ENCODE measurements around the gene CA12. TPM values are rescaled to one million over a fixed set of nuclear protein-coding genes. Genes with fewer than 3 reads are reported as not detected.

The CA12 gene
- total and polyA plus RNA-seq, 10 of the 15 experiments (the other 5 are each of a cell fraction or from before 2014, with no cell fraction given) = 0.03 to 0.10 TPM; not detected in 8

DNA sequence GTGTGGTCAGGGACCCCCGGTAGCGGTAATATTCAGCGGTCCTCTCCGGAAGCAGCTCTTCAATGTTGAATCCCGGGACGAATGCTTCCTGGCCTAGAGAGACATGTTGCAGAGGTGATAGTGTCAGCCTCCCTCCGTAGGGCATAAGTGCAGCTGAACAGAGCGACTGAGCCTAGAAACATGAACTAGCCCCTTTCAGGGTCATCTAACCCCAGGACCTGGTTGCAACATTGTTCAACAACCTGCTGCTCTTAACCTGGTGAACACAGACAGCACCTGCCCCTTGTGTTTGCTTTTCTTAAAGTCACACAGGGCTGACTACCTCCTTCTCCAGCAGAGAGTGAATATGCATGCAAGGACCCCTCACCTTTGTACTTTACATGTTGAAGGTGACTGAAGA is 41.3 kb downstream of the CA12 start:
- no peak for TF ChIP-seq NFXL1 (IDR thresholded peaks at IDR 0.05; ENCODE audit: borderline replicate concordance)
- TF ChIP-seq MXI1 (IDR thresholded peaks at IDR 0.05; ENCODE audit: low read depth, low read length) = no peak
- TF ChIP-seq EZH2 (IDR thresholded peaks at IDR 0.05; ENCODE audit: borderline replicate concordance, control insufficient read depth, low read depth, low read length) = no peak
- TF ChIP-seq ZNF217 (IDR thresholded peaks at IDR 0.05) = no peak
- no peak for TF ChIP-seq ETV6 (conservative IDR thresholded peaks at IDR 0.05 in 1 of 2, IDR thresholded peaks at IDR 0.05 in 1 of 2; ENCODE audit: borderline replicate concordance in 1 of 2, low read depth in 1 of 2)
- TF ChIP-seq SP1 (IDR thresholded peaks at IDR 0.05; ENCODE audit: low read depth, low read length) = no peak
- TF ChIP-seq ZNF622 (IDR thresholded peaks at IDR 0.05) = no peak
- no peaks in the 10 kb centered on the region for H3K36me3 ChIP-seq (ENCODE audit: control insufficient read depth in 2 of 2, insufficient read depth in 2 of 2, low read length in 1 of 2)
- ATAC-seq (no peak), DNase-seq (ENCODE audit: low read depth, low spot score) (no peak), FAIRE-seq (no peak)
- H3K27ac ChIP-seq (ENCODE audit: control insufficient read depth, insufficient read depth) = no peak overlapping the region
- ChIA-PET POLR2A (interaction anchor here (1.4 kb wide), 1 partner anchor 16 kb away, joined by 4 read pairs; no protein-coding TSS in a partner anchor), RAD21 (ENCODE audit: unreplicated experiment) (interaction anchor here (0.6 to 1.3 kb wide), 2 partner anchors 8 to 149 kb away, joined by 3 read pairs; no protein-coding TSS in a partner anchor), SMC1A (ENCODE audit: uncharacterized antibody, unreplicated experiment) (interaction anchor here (0.7 to 2.1 kb wide), 5 partner anchors 11 to 97 kb away, joined by 3 to 7 read pairs (median 3); no protein-coding TSS in a partner anchor), CTCF (interaction anchor here (0.9 to 1.9 kb wide), 3 partner anchors 10 to 126 kb away, joined by 3 to 6 read pairs (median 4); no protein-coding TSS in a partner anchor)
- in situ Hi-C loops (cut with MboI) (no loop called here), intact Hi-C loops (cut with micrococcal nuclease; ENCODE audit: unreplicated experiment) (no loop called here)
- H3K27me3 ChIP-seq (replicated peaks in 1 of 2; ENCODE audit: control insufficient read depth in 2 of 2, insufficient read depth in 2 of 2, low read length in 1 of 2) = peaks cover 0 to 1% of the 10 kb centered on the region in 2 experiments; a peak in 1 of 4 replicates
- no peaks in the 10 kb centered on the region for H3K79me2 ChIP-seq (ENCODE audit: control insufficient read depth, insufficient read depth, low read length)
- H3K4me2 ChIP-seq (ENCODE audit: control insufficient read depth, insufficient read depth) = no peak overlapping the region
- WGBS (ENCODE audit: insufficient coverage, insufficient replicate concordance, low lambda C conversion rate, missing lambda C conversion rate) = 73% methylated on average over 8 of the region's 8 CpGs
- no peaks in the 10 kb centered on the region for H4K20me1 ChIP-seq (ENCODE audit: control insufficient read depth, insufficient read depth)
- no peak overlapping the region for H3K4me3 ChIP-seq
- H3K4me1 ChIP-seq (ENCODE audit: control insufficient read depth, insufficient read depth, low read length) = no peaks in the 10 kb centered on the region
- no peak overlapping the region for H3K9ac ChIP-seq (ENCODE audit: control insufficient read depth, insufficient read depth, low read length)
- H3K9me3 ChIP-seq (replicated peaks; ENCODE audit: control insufficient read depth, insufficient read depth, low read length) = no peaks in the 10 kb centered on the region
- BruUV-seq (replicated peaks) = no TSS peak
- no peak overlapping the region for H2AFZ ChIP-seq (ENCODE audit: control insufficient read depth, low read depth, low read length)
